Memory B cell (primary cell): ENCODE results near the gene PC.
"Not testable (repeated sequence)": the region's sequence is repeated elsewhere in the genome, so short reads cannot be mapped to it uniquely, and the experiment has no call there.

Experiments used
- ATAC-seq: fragments of 150-1000 bp; cut with Tn5 transposase; 2 replicates; pipeline ENCODE4 v1.10.0; 2021; ENCODE audit warnings: low read depth, mild to moderate bottlenecking, moderate library complexity
- DNase-seq, 2 donors: peaks; one replicate each; pipeline ENCODE4 v3.0.0; 2022; ENCODE audit warnings: low spot score in 2 of 2
- H3K27ac Mint-ChIP-seq: one replicate; pipeline ENCODE4 v1.8.0; 2022; ENCODE audit warnings: mild to moderate bottlenecking, moderate library complexity, mixed read lengths
- H3K27me3 Mint-ChIP-seq: one replicate; pipeline ENCODE4 v1.8.0; 2022; ENCODE audit warnings: mixed read lengths
- H3K36me3 Mint-ChIP-seq: one replicate; pipeline ENCODE4 v1.8.0; 2022; ENCODE audit warnings: mild to moderate bottlenecking, mixed read lengths
- H3K4me1 Mint-ChIP-seq: one replicate; pipeline ENCODE4 v1.8.0; 2022; ENCODE audit warnings: mixed read lengths
- H3K4me3 Mint-ChIP-seq: one replicate; pipeline ENCODE4 v1.8.0; 2022; ENCODE audit warnings: mild to moderate bottlenecking, moderate library complexity, mixed read lengths
- H3K9me3 Mint-ChIP-seq: one replicate; pipeline ENCODE4 v1.8.0; 2022; ENCODE audit warnings: mixed read lengths

The PC gene, protein sequence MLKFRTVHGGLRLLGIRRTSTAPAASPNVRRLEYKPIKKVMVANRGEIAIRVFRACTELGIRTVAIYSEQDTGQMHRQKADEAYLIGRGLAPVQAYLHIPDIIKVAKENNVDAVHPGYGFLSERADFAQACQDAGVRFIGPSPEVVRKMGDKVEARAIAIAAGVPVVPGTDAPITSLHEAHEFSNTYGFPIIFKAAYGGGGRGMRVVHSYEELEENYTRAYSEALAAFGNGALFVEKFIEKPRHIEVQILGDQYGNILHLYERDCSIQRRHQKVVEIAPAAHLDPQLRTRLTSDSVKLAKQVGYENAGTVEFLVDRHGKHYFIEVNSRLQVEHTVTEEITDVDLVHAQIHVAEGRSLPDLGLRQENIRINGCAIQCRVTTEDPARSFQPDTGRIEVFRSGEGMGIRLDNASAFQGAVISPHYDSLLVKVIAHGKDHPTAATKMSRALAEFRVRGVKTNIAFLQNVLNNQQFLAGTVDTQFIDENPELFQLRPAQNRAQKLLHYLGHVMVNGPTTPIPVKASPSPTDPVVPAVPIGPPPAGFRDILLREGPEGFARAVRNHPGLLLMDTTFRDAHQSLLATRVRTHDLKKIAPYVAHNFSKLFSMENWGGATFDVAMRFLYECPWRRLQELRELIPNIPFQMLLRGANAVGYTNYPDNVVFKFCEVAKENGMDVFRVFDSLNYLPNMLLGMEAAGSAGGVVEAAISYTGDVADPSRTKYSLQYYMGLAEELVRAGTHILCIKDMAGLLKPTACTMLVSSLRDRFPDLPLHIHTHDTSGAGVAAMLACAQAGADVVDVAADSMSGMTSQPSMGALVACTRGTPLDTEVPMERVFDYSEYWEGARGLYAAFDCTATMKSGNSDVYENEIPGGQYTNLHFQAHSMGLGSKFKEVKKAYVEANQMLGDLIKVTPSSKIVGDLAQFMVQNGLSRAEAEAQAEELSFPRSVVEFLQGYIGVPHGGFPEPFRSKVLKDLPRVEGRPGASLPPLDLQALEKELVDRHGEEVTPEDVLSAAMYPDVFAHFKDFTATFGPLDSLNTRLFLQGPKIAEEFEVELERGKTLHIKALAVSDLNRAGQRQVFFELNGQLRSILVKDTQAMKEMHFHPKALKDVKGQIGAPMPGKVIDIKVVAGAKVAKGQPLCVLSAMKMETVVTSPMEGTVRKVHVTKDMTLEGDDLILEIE

DNA sequence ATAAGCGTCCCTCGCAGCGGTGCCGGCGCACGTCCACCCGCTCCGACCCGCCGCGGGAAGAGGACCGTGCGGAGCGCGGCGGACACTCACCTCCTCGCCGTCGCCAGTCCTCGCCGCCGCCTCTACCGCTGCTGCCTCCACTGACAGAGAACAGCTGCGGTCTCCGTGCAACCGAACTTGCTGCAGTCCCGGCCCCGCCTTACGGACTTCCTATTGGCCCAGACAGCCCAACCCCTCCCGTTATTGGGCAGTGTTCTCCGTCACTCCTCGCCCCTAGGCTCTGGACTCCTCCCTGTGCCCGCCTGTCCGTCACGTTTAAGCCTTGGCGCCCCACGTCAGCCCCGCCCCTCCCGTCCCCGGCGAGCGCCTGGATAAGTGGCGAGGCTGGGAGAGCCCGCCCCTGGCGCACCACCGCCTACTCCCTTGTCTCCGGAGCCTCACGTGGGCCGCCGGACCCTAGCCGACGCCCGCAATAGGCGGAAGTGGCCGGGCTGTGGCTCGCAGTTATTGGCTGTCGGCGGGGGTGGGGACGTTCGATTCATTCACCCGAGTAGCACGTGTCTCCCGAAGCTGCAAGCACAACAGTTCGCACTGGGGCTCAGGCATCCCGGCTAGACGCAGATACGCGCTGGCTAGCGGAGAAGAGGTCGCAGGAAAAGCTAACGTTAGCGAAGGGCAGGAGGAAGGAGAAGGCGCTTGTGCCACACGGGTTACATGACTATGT, at the start of gene PC:
PC (minus strand) TSS at position 152 of the 724 bp plus-strand sequence. CDS start 86,224 bp downstream, outside the sequence.
- H3K4me1 Mint-ChIP-seq: peaks cover 11% of the 10 kb centered on the region
- no peaks in the 10 kb centered on the region for H3K9me3 Mint-ChIP-seq
- ATAC-seq (peak; percentile 96), DNase-seq (peak; percentile 87 to 89)
- H3K27me3 Mint-ChIP-seq: peaks cover 1% of the 10 kb centered on the region
- H3K4me3 Mint-ChIP-seq: peak within 1 kb of the TSS; percentile 83
- H3K27ac Mint-ChIP-seq: no peak within 1 kb of the TSS
- no peaks in the 10 kb centered on the region for H3K36me3 Mint-ChIP-seq

DNA sequence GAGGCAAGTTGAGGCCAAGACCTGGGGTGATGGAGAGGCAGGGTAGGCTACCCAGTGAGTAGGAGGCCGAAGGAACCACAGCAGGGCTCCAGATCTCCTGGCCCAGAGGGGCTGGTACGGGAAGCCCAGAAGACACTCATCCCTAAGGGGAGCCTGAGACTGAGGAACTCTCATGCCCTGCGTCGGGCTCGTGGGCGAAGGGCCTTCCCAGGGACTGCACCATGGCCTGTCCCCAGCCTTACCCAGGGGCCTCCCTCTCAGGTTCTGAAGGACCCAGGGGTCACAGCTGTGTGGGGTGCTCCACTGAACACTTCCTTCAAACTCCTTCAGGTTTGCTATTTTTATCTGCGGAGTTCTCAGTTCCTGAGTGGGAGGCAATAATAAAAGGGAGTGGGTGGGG, 48.9 kb upstream of the PC start:
- peaks cover 7% of the 10 kb centered on the region for H3K27me3 Mint-ChIP-seq
- H3K4me3 Mint-ChIP-seq: no peak overlapping the region
- no peaks in the 10 kb centered on the region for H3K9me3 Mint-ChIP-seq
- H3K36me3 Mint-ChIP-seq: no peaks in the 10 kb centered on the region
- DNase-seq (no peak), ATAC-seq (no peak)
- H3K27ac Mint-ChIP-seq: no peak overlapping the region
- peaks cover 4% of the 10 kb centered on the region for H3K4me1 Mint-ChIP-seq

DNA sequence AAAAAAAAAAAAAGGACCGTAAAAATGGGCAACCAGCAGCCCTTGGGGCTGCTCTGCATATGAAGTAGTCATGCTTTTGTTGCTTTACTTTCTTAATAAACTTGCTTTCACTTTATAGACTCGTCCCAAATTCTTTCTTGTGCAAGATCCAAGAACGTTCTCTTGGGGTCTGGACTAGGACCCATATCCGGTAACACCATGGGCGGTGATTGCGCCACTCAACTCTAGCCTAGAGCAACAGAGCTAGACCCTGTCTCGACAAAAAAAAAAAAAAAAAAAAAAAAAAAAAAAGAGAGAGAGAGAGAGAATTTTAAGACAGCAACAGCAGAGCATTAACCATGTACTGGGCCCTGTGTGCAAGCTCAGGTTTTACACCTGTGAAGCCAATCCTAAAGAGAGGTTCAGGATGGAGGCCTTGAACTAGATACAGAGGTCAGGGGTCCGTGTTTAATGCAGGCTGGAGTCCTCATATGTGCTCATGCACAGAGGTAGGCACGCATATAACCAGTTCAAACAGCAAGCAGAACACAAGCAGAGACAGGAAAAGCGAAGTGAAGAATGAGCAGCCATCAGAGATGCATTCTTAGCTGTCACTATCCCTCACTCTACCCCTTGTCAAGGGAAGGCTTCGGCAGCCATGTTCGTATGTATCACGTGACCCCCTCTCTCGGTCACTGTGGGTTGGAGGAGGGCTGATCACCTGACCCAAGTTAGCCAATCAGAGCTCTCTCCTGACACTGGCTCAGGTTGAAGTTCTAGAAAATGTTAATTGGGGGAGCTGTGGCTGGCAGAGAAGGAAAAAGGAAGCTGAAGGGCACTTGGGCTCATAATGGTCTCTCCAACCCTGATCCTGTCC, 48.1 kb upstream of the PC start:
- ATAC-seq (peak; percentile 50), DNase-seq (no peak)
- Mint-ChIP-seq H3K4me1 (peaks cover 4% of the 10 kb centered on the region), H3K9me3 (no peaks in the 10 kb centered on the region), H3K27me3 (peaks cover 8% of the 10 kb centered on the region), H3K27ac (no peak overlapping the region), H3K4me3 (no peak overlapping the region), H3K36me3 (no peaks in the 10 kb centered on the region)

DNA sequence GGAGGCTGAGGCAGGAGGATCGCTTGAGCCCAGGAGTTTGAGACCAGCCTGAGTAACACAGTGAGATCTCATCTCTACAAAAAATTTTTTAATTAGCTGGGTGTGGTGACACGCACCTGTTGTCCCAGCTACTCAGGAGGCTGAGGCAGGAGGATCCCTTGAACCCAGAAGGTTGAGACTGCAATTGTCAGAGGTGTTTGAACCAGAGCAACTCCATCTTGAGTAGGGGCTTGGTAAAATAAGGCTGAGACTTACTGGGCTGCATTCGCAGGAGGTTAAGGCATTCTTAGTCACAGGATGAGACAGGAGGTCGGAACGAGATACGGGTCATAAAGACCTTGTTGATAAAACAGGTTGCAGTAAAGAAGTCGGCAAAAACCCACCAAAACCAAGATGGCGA, 47.0 kb upstream of the PC start:
- ATAC-seq, H3K9me3 Mint-ChIP-seq, H3K27me3 Mint-ChIP-seq, H3K4me1 Mint-ChIP-seq, DNase-seq, H3K4me3 Mint-ChIP-seq, H3K36me3 Mint-ChIP-seq, H3K27ac Mint-ChIP-seq: not testable (repeated sequence)

DNA sequence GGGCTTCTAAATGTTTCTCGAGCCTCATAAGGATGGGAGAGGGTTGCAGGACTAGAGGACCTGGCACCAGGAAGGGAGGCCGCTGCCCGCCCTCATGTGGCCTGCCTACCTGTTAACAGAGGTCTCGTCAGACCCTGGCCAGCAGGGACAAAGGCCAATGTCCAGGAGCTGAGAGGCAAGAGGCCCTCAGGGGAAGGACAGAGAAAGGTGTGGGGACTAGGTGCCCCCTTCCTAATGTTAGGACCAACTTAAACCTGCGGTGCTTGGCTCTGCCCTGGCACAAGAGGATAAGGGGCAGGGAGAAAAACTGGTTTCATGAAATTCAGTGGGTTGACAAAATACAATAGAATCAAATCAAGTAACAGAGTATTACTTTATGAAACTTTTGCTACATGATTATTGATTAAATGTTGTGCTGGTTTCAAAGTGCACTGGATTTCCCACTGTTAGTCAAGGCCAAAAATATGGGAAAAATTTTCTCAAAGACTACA, 44.8 kb upstream of the PC start:
- H3K27me3 Mint-ChIP-seq: peaks cover 4% of the 10 kb centered on the region
- H3K9me3 Mint-ChIP-seq: no peaks in the 10 kb centered on the region
- ATAC-seq (no peak), DNase-seq (no peak)
- H3K4me3 Mint-ChIP-seq: no peak overlapping the region
- H3K36me3 Mint-ChIP-seq: no peaks in the 10 kb centered on the region
- peaks cover 4% of the 10 kb centered on the region for H3K4me1 Mint-ChIP-seq
- H3K27ac Mint-ChIP-seq: no peak overlapping the region

DNA sequence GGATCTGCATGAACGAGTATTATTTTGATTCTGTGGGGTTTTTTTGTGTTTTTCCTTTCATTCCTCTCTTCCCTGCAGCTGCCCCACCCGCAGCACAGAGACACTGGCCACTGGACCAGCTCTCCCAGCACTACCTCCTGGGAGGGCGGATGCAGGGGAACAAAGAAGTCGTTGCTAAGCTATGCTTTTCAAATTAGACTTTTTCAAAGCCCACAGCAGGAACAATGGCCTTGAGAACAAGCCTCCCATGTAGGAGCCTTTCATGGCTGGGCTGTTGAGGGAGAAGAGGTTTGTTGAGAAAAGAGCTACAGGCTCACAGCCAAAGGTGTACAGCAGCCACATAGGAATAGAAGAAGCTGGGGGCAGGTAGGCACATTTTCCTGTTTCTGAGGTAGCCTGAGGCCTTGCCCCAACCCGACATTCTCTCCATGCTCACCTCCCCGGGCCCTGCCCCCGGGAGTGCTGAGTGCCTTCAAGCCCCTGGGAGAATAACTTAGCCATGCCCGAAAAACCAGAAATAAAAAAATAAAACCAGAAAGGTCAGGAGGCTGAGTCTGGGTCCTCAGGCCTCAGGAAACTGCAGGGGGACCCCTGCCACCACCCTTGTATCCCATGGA, 44.2 kb upstream of the PC start:
- DNase-seq (no peak), ATAC-seq (no peak)
- no peaks in the 10 kb centered on the region for H3K9me3 Mint-ChIP-seq

DNA sequence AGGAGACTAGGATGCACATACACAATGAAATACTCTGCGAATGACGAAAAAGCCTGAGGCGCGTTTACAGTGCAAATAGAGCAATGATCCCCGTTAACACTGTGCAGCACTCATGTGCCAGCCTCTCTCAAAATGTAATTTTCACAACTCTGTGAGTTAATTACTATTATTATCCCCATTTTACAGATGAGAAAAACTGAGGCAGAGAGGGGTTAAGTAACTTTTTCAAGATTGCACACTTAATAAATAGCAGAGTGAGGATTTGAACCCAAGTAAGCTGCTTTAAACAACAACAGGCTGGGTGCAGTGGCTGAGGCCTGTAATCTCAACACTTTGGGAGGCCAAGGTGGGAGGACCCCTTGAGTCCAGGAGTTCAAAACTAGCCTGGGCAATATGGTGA, 43.1 kb upstream of the PC start:
- DNase-seq (no peak), ATAC-seq (no peak)
- H3K9me3 Mint-ChIP-seq: no peaks in the 10 kb centered on the region
- no peaks in the 10 kb centered on the region for H3K36me3 Mint-ChIP-seq
- peaks cover 1% of the 10 kb centered on the region for H3K4me1 Mint-ChIP-seq
- peaks cover 7% of the 10 kb centered on the region for H3K27me3 Mint-ChIP-seq
- H3K27ac Mint-ChIP-seq: no peak overlapping the region
- no peak overlapping the region for H3K4me3 Mint-ChIP-seq

More for the DNA sequence above, 44.2 kb upstream of the PC start:
- peaks cover 4% of the 10 kb centered on the region for H3K4me1 Mint-ChIP-seq
- H3K4me3 Mint-ChIP-seq: no peak overlapping the region
- peaks cover 6% of the 10 kb centered on the region for H3K27me3 Mint-ChIP-seq
- H3K27ac Mint-ChIP-seq: no peak overlapping the region
- H3K36me3 Mint-ChIP-seq: no peaks in the 10 kb centered on the region

DNA sequence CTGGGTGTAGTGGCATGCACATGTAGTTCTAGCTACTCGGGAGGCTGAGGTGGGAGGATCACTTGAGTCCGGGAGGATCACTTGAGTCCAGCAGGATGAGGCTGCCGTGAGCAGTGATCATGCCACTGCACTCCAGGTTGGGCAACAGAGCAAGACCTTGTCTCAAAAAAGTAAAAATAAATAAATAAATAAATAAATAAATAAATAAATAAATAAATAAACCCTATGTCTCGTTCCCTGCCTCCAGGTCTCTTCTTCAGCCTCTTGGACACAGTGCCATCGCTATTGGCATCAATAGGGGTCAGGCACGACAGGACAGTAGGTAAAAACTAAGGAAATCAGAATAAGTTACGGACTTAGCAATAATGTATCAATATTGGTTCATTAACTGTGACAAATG, 41.4 kb upstream of the PC start:
- Mint-ChIP-seq H3K36me3 (no peaks in the 10 kb centered on the region), H3K4me3 (no peak overlapping the region), H3K27ac (no peak overlapping the region), H3K27me3 (peaks cover 7% of the 10 kb centered on the region), H3K9me3 (no peaks in the 10 kb centered on the region), H3K4me1 (no peaks in the 10 kb centered on the region)
- DNase-seq: no peak
- ATAC-seq: no peak

DNA sequence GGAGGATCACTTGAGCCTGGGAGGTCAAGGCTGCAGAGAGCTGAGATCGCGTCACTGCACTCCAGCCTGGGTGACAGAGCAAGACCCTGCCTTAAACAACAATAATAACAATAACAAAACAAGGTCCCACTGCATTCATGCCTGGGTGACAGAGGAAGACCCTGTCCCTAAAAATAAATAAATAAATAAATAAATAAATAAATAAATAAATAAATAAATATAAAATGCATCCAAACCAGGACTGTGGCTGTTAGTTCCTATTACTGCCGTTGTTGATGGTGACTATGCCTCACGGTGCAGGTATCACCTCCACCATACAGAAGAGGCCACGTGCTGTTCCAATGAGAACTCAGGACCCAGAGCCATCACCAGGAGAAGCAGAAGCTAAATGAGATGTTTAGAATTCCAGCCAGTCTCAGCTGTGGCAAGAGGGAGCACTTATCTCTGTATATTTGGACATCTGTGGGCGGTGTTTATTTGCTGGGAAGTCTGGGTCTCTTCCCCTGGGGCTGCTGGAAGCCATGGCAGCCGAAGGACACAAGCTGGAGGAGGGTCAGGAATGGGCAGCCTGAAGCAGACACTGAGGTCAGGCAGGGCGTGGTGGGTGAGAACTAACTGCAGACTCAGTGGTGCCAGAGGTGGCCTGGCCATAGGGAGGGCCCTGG, 38.6 kb upstream of the PC start:
- peaks cover 6% of the 10 kb centered on the region for H3K27me3 Mint-ChIP-seq
- no peaks in the 10 kb centered on the region for H3K9me3 Mint-ChIP-seq

DNA sequence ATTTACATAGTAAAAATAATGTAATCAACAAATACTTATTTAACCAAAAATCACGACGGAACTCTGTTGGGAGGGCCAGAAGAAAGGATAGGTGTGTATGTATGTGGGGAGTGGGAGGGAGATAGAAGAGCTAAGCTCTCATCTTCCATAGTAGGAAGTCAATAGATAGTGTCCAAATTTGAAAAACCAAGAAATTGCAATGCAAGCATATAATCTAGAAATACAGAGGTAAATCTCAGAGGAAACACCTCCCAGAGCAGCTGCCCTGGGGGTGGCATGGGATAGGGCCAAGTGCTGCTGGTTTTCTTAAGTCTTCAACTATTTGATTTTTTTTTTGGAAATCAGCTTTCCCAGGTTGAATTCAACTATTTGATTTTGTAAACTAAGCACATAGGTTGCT, 33.9 kb upstream of the PC start:
- Mint-ChIP-seq H3K27ac (no peak overlapping the region), H3K9me3 (no peaks in the 10 kb centered on the region), H3K4me3 (no peak overlapping the region), H3K27me3 (peaks cover 15% of the 10 kb centered on the region), H3K4me1 (no peaks in the 10 kb centered on the region), H3K36me3 (no peaks in the 10 kb centered on the region)
- DNase-seq (no peak), ATAC-seq (no peak)

More for the DNA sequence above, 38.6 kb upstream of the PC start:
- Mint-ChIP-seq H3K4me1 (no peaks in the 10 kb centered on the region), H3K4me3 (no peak overlapping the region), H3K36me3 (no peaks in the 10 kb centered on the region), H3K27ac (no peak overlapping the region)
- DNase-seq: no peak
- ATAC-seq: no peak

DNA sequence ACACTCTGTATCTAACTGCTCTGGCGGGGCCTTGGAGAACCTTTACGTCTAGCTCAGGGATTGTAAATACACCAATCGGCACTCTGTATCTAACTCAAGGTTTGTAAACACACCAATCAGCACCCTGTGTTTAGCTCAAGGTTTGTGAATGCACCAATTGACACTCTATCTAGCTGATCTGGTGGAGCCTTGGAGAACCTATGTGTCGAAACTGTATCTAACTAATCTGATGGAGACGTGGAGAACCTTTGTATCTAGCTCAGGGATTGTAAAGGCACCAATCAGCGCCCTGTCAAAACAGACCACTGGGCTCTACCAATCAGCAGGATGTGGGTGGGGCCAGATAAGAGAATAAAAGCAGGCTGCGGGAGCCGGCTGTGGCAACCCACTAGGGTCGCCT, 31.2 kb upstream of the PC start:
- not testable (repeated sequence) for H3K4me1 Mint-ChIP-seq, H3K9me3 Mint-ChIP-seq, DNase-seq, H3K27ac Mint-ChIP-seq, H3K4me3 Mint-ChIP-seq, H3K36me3 Mint-ChIP-seq, ATAC-seq
- H3K27me3 Mint-ChIP-seq: peaks cover 24% of the 10 kb centered on the region

DNA sequence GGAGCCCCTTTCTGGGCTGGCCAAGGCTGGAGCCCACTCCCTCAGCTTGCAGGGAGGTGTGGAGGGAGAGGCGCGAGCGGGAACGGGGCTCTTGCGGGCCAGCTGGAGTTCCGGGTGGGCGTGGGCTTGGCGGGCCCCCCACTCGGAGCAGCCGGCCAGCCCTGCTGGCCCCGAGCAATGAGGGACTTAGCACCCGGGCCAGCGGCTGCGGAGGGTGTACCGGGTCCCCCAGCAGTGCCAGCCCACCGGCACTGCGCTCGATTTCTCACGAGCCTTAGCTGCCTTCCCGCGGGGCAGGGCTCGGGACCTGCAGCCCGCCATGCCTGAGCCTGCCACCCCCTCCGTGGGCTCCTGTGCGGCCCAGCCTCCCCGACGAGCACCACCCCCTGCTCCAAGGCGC, 30.6 kb upstream of the PC start:
- peaks cover 26% of the 10 kb centered on the region for H3K27me3 Mint-ChIP-seq
- not testable (repeated sequence) for H3K27ac Mint-ChIP-seq, H3K36me3 Mint-ChIP-seq, DNase-seq, H3K9me3 Mint-ChIP-seq, ATAC-seq, H3K4me1 Mint-ChIP-seq, H3K4me3 Mint-ChIP-seq
